GM06990 (cell line): Measurements from ENCODE around the gene LENEP.

Experiments
- DNase-seq: peaks from one replicate; pipeline ENCODE4 v3.0.0-alpha.2; 2011; ENCODE audit not compliant: insufficient read length; ENCODE audit errors: extremely low read depth
- H3K27me3 ChIP-seq: replicated peaks from 2 replicates; pipeline ENCODE4 v1.6.0; 2011; ENCODE audit warnings: low read length; ENCODE audit not compliant: control insufficient read depth, insufficient read depth
- H3K36me3 ChIP-seq: 2 replicates; pipeline ENCODE4 v1.5.1; 2011; ENCODE audit warnings: low read length; ENCODE audit not compliant: control insufficient read depth, insufficient read depth
- H3K4me3 ChIP-seq: replicated peaks from 2 replicates; pipeline ENCODE4 v1.5.1; 2011; ENCODE audit warnings: low read depth, mild to moderate bottlenecking, control low read depth, low read length
- CTCF ChIP-seq: IDR thresholded peaks from 2 replicates; pipeline ENCODE4 v1.5.1; 2011; ENCODE audit warnings: low read length, control low read depth, mild to moderate bottlenecking, inconsistent platforms; ENCODE audit not compliant: insufficient read depth, poor library complexity, severe bottlenecking

Gene LENEP

GRCh38 chr1:155000411-155000725 is 7.0 kb downstream of the LENEP start:
- no peak for TF ChIP-seq CTCF
- no peaks in the 10 kb centered on the region; the same call in 1 of the 2 replicates for H3K36me3 ChIP-seq
- no peaks in the 10 kb centered on the region for H3K27me3 ChIP-seq
- no peak for DNase-seq
- H3K4me3 ChIP-seq: peak overlapping the region; percentile 96

DNA sequence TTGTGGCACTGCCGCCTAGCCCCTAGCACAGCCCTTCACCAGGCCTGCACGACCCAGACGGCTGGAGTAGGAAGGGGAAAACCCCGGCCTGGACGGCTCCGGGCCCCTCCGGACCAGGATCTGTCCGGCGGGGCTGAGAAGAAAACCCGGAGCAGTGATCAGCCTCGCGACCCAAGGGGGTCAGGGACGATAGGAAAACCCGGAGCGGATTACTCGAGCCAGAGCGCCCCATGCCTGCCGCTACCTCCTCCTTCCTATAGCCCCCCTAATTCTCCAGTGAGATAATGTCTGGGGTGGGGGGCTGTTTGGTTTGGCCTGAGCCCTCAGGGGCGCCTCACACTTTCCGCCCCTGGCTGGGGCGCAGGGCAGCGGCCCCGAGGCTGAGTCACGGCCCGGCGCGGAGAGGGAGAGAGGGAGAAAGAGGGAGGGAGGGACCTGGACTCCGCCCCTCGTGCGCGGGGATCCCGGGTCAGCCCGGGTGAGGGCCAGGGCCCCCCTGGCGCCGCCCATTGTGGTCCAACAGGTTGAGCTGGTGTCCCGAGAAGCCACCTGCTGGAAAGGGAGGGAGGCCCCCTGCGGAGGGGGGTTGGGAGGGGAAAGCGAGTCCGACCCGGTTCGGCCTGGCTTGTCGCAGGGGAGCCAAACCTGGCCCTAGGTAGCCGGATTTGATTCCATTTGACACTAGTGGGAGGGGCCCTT is 7.5 kb downstream of the LENEP start:
- peak overlapping the region; percentile 96 for H3K4me3 ChIP-seq
- TF ChIP-seq CTCF: no peak
- no peaks in the 10 kb centered on the region; the same call in 1 of the 2 replicates for H3K36me3 ChIP-seq
- no peaks in the 10 kb centered on the region for H3K27me3 ChIP-seq
- peak; percentile 96 for DNase-seq

- peak overlapping the region; percentile 96 for H3K4me3 ChIP-seq
- TF ChIP-seq CTCF: no peak
- no peak for DNase-seq
- H3K27me3 ChIP-seq: no peaks in the 10 kb centered on the region
- no peaks in the 10 kb centered on the region; the same call in 1 of the 2 replicates for H3K36me3 ChIP-seq
Observed at GRCh38 chr1:155001425-155001674, 8.0 kb downstream of the LENEP start.

GRCh38 chr1:155001675-155002463 is 8.5 kb downstream of the LENEP start:
- TF ChIP-seq CTCF: peak; percentile 74
- H3K27me3 ChIP-seq: no peaks in the 10 kb centered on the region
- DNase-seq: peak; percentile 98
- H3K4me3 ChIP-seq: peak overlapping the region; percentile 96
- no peaks in the 10 kb centered on the region; the same call in 1 of the 2 replicates for H3K36me3 ChIP-seq

DNA sequence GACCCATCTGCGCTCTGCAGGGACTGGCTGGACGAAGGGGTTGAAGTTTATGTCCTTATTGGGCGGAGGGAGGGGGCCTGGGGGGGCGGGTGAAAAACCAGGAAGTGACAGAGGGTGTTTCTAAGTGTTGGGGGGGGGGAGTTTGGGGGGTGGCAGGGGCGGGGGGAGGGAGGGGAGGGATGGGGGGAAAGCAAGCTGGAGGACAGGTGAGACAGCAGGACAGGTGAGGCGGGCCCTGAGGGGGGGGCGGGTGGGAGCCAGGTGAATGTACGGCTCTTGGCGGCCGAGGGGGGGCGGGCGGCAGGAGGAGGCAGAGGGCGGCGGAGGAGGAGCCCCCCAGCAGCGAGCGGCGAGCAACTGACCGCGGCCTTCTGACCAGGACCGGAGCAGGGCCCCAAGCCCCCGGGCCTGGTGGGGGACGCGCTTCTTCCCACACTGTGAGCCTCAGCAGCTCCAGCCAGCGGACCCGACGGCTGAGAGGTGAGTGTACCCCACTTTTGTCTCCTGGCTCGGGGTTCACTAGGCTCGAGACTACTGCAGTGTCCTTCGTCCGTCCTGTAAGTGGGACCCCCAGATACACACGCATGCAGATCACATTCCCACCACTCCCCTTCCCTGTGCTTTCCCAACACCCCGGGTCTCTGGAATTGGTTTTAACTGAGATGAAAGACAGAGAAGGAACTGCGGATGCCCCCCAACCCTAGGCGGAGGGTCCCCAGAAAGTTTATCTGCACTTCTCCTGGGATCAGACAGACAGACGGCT is 9.3 kb downstream of the LENEP start, which contains the start of gene ZBTB7B:
ZBTB7B (plus strand) TSS at position 339 of the 763 bp plus-strand sequence. CDS start 11,859 bp downstream, outside the sequence.
- no peak for TF ChIP-seq CTCF
- Histone ChIP-seq H3K4me3 (peak within 1 kb of the TSS; percentile 96), H3K27me3 (no peaks in the 10 kb centered on the region), H3K36me3 (no peaks in the 10 kb centered on the region; the same call in 1 of the 2 replicates)
- DNase-seq: peak; percentile 59
